HUDEP-2 (cell line): ENCODE measurements around the gene POMT2.

Experiments
- DNase-seq, 76 experiments: peaks; one replicate each; lab custom pipeline; 2025; ENCODE audit not compliant: unreplicated experiment in 76 of 76; lab: John Stamatoyannopoulos, UW

Gene POMT2

GRCh38 chr14:77268989-77269600 lies 51.6 kb downstream of the POMT2 start:
- DNase-seq = no peak

- no peak for DNase-seq
These were observed 52.6 kb downstream of the POMT2 start for GRCh38 chr14:77267937-77268699.

- no peak for DNase-seq
These were observed 54.3 kb downstream of the POMT2 start for GRCh38 chr14:77266336-77266735.

- DNase-seq = no peak
These were observed 54.9 kb downstream of the POMT2 start for GRCh38 chr14:77265561-77266335.

GRCh38 chr14:77265187-77265515 lies 55.5 kb downstream of the POMT2 start:
- no peak for DNase-seq

GRCh38 chr14:77264466-77265186 lies 56.1 kb downstream of the POMT2 start:
- no peak for DNase-seq

GRCh38 chr14:77260631-77261030 lies 60.1 kb downstream of the POMT2 start:
- DNase-seq = peak in 1 of 76 experiments; percentile 8

GRCh38 chr14:77260199-77260598 lies 60.5 kb downstream of the POMT2 start:
- DNase-seq = no peak

- no peak for DNase-seq
These were observed 61.5 kb downstream of the POMT2 start for GRCh38 chr14:77259025-77259715.

- DNase-seq = no peak
These were observed 62.1 kb downstream of the POMT2 start for GRCh38 chr14:77258566-77258965.

- no peak for DNase-seq
These were observed 63.0 kb downstream of the POMT2 start for GRCh38 chr14:77257700-77258099.

- no peak for DNase-seq
These were observed 64.0 kb downstream of the POMT2 start for GRCh38 chr14:77256694-77257093.

- no peak for DNase-seq
These were observed 67.1 kb downstream of the POMT2 start for GRCh38 chr14:77253333-77254190.

GRCh38 chr14:77251870-77252269 lies 68.8 kb downstream of the POMT2 start:
- DNase-seq = no peak

GRCh38 chr14:77250927-77251326 lies 69.8 kb downstream of the POMT2 start:
- peak in 1 of 76 experiments; percentile 2 for DNase-seq

GRCh38 chr14:77249286-77249685 lies 71.4 kb downstream of the POMT2 start:
- no peak for DNase-seq

GRCh38 chr14:77248666-77249065 lies 72.0 kb downstream of the POMT2 start:
- DNase-seq = no peak

GRCh38 chr14:77246784-77247183 lies 73.9 kb downstream of the POMT2 start:
- no peak for DNase-seq

GRCh38 chr14:77245820-77246219 lies 74.9 kb downstream of the POMT2 start:
- DNase-seq = no peak

GRCh38 chr14:77243853-77244252 lies 76.8 kb downstream of the POMT2 start:
- DNase-seq = no peak
